NOMO-1 treated with dmso at 0.1 percent for 144 hours (cell line): ENCODE measurements around the gene CFHR3.
"Not testable (repeated sequence)": the region's sequence is repeated elsewhere in the genome, so short reads cannot be mapped to it uniquely, and the experiment has no call there.

Source experiments
- DNase-seq: peaks from one replicate; lab custom pipeline; 2025; ENCODE audit not compliant: unreplicated experiment; lab: John Stamatoyannopoulos, UW

The CFHR3 gene

DNA sequence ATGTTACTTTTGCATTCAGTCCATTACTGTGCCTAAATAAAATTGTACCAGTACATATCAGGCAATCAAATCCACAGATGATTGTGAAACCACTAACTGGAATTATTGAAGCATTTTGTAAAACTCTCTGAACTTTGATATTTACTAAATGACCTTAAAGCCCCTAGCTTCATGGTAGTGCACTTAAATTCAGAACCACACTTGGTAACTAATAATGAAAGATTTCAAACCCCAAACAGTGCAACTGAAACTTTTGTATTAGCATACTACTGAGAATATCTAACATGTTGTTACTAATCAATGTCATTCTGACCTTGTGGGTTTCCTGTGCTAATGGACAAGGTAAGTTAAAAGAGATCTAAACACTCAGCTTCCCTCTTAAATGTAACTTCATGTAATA lies at the start of gene CFHR3:
CFHR3 (plus strand) TSS at position 238 of the 400 bp plus-strand sequence; CDS start at position 285, 47 bp downstream.
- DNase-seq, result no peak

DNA sequence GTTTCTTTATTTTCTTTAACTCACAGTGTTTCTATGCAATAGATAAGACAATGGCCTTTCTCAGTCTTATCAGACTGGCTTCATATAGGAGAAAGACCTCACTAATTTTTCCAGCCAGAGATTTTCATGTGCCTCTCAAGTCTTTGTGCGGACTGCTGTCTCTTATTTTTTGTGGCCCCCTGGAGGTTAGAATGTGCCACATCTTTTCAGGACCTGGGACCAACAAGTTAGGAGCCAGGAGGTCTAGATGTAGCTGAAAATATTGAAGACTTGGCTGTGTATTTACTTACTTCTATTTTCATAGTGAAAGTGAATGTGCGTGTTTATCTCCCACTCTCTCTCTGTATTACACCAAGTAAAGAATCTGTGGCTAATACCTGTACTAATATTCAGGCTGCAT lies 42.1 kb upstream of the CFHR3 start:
- no peak for DNase-seq

- DNase-seq, result no peak
Measured at GRCh38 chr1:196733091-196733970, 41.3 kb upstream of the CFHR3 start.

DNA sequence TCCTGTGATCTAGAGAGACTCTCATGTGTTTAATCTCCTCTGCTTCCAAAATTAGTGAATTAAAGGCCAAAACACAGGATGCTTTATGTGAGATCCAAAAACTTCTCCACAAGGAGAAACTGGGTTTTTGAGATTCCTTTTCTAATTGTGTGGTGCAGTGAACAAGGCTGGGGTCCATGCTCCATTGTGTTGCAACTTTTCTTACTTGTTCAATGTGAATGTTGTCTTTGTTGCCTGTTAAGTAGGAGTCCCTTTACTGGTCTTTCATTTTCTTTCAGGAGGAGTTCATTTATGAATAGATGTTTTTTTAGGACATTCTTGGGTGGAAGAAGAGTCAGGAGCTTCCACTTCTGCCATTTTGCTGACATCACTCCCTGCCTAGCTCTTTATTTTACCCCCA lies 40.6 kb upstream of the CFHR3 start:
- no peak for DNase-seq

DNA sequence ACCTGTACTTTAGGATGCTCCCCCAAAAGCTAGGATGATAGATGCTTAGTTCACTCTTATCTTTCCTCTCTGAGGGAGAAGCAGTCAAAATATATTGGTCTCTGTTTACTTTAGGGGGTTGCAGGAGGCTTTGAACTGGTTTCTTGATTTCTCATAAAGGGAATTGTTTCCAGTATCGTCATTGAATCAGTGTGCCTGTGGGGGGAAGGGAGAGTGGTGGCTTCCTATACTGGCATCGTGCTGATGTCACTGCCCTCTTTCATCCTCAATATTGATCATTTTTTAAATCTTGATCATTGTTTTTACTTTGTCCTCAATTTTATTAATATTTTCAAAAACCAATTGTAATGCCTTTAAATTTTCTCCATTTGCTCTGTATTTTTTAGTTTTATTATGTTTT lies 40.2 kb upstream of the CFHR3 start:
- DNase-seq, result no peak

GRCh38 chr1:196738730-196739129 lies 35.9 kb upstream of the CFHR3 start:
- no peak for DNase-seq

- not testable (repeated sequence) for DNase-seq
Measured at GRCh38 chr1:196743244-196743643, 31.4 kb upstream of the CFHR3 start.

- DNase-seq, result not testable (repeated sequence)
Measured at GRCh38 chr1:196765019-196765740, 9.5 kb upstream of the CFHR3 start.

- DNase-seq, result not testable (repeated sequence)
Measured at GRCh38 chr1:196769823-196770222, 4.8 kb upstream of the CFHR3 start.

GRCh38 chr1:196773713-196774112 lies 927 bp upstream of the CFHR3 start:
- DNase-seq, result no peak

- DNase-seq, result no peak
Measured at GRCh38 chr1:196774175-196774574, 465 bp upstream of the CFHR3 start.

- DNase-seq, result no peak
Measured at GRCh38 chr1:196777603-196778002, 3.0 kb downstream of the CFHR3 start.

DNA sequence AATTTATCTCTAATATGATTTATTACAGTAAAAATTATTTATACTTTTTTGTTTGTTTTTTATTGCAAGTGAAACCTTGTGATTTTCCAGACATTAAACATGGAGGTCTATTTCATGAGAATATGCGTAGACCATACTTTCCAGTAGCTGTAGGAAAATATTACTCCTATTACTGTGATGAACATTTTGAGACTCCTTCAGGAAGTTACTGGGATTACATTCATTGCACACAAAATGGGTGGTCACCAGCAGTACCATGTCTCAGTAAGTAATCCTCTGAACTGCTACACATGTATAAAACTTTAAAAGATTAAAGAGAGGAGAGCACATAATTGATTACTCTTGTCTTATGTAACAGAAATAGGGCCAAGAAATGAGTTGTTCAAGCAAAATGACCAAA lies 4.5 kb downstream of the CFHR3 start:
- DNase-seq, result no peak

DNA sequence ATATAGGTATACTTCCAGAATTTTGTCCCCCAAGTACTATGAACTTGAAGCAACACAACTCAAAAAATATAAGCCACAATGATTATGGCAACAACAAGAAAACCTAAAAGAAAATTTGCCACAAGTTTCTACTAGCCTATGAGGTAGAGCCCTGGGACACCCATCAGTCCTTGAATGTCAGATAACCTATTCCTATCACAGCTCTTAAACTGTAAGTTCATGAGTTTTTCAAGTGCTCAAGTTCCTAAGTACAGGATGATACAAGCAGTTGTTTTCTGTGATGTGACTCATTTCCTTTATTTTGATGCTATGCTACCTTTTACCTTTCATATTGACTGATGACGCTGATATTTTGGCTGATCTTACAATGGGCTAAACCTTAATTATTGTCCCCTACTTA lies 16.6 kb downstream of the CFHR3 start:
- DNase-seq, result not testable (repeated sequence)

- not testable (repeated sequence) for DNase-seq
Measured at GRCh38 chr1:196794103-196794502, 19.5 kb downstream of the CFHR3 start.

DNA sequence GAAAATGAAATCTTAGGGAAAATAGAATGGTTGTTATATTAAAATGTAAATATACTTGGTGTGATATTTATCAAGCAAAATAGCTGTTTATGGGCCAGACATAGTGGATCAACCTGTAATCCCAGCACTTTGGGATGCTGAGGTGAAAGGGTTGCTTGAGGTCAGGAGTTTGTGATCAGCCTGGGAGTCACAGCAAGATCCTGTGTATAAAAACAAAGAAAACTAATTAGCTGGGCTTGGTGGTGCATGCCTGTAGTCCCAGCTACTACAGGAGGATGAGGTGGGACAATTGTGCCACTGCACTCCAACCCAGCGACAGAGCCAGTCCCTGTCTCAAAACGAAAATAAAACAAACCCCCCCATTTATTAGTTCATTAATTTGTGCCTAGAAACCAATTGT lies 23.3 kb downstream of the CFHR3 start:
- DNase-seq, result no peak

DNA sequence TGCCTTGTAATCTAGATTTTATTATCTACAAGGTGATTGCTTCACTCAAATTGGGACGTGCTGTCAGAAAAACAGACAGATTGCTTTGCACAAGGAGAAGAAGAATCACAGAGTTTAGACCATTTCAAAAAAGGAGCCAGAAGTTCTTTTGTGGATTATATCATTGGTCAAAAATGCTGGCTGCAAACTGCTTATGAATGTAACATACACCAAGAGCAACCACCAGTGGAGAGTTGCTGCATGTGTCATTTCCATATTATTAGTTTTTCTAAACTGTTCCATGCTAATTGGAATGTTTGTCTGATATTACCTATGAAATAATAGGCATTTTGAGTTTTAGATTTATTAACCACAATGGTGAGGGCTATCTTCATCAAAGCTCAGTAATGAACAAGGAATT lies 27.3 kb downstream of the CFHR3 start:
- not testable (repeated sequence) for DNase-seq

- DNase-seq, result no peak
Measured at GRCh38 chr1:196808529-196809235, 34.0 kb downstream of the CFHR3 start.

DNA sequence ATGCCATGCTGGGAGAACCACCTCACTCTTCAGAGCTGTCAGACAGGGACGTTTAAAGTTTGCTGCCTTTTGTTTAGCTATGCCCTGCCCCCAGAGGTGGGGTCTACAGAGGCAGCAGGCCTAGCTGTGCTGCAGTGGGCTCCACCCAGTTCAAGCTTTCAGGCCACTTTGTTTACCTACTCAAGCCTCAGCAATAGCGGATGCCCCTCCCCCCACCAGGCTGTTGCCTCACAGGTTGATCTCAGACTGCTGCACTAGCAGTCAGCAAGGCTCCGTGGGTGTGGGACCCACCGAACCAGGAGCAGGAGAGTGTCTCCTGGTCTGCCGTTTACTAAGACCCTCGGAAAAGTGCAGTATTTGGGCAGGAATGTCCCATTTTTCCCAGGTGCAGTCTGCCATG lies 42.8 kb downstream of the CFHR3 start:
- DNase-seq, result not testable (repeated sequence)

DNA sequence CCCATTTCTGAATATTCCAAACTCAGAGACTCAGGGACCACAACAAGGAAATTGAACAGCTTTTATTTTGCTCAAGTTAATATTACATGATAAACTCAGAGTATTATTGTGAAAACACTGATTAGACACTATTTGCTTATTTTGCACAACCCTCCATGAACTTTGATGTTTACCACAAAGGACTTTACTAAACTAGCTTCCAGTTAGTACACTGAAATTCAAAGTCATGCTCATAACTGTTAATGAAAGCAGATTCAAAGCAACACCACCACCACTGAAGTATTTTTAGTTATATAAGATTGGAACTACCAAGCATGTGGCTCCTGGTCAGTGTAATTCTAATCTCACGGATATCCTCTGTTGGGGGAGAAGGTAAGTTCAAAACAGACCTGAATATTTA lies 44.9 kb downstream of the CFHR3 start, which contains the start of gene CFHR1:
CFHR1 (plus strand) TSS at position 201 of the 400 bp plus-strand sequence; CDS start at position 315, 114 bp downstream.
- not testable (repeated sequence) for DNase-seq

DNA sequence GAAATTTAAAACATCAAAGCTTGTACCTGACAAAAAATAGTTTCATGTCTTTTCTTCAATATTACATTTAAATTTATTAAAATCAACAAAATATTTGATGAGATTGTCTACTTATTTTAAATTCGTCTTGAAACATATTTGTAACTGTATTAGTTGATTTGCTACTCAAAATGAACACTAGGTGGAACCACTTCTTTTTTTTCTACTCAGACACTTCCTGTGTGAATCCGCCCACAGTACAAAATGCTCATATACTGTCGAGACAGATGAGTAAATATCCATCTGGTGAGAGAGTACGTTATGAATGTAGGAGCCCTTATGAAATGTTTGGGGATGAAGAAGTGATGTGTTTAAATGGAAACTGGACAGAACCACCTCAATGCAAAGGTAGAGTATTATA lies 53.2 kb downstream of the CFHR3 start:
- DNase-seq, result not testable (repeated sequence)
